NCI-H2227 (cell line): ENCODE data around the gene LIPC.
"Not testable (repeated sequence)": the region's sequence is repeated elsewhere in the genome, so short reads cannot be mapped to it uniquely, and the experiment has no call there.

Source experiments
- DNase-seq: peaks from one replicate; lab custom pipeline; 2025; ENCODE audit not compliant: unreplicated experiment; lab: John Stamatoyannopoulos, UW

The LIPC gene

DNA sequence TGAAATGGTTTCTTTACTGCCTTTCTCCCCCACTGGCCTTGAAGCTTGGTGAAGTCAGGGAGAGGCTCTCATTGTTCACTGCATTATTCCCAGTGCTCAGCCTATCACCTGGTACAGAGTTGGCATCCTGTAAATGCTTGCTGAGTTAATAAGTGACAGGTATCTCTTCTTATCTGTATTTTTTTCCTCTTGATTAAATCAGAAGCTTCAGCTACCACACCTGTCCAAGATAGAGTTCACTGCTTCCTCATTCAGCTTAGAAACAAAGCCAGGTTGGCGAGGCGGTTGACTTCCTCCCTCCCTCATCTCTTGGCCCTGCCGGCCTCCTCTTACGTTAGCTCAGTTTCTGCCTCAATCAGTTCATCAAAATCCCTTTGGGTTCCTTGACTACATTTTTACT is 142.8 kb downstream of the LIPC start:
- no peak for DNase-seq

- no peak for DNase-seq
These were observed 143.4 kb downstream of the LIPC start for GRCh38 chr15:58575045-58575786.

DNA sequence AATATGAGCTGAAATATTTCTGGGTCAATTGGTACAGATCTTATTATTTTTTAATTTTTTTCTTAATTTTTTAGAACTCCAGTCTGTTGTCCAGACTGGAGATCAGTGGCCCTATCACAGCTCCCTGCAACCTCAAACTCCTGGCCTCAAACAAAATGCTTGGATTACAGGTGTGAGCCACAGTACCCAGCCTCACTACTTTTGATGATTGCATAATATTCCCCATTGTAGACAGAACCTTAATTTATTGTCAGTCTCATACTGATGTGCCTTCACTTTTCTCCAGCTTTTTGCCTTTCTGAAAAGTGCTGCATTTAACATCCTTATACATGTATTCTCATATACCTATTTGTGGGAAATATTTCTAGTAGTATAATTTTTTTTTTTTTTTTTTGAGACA is 144.9 kb downstream of the LIPC start:
- no peak for DNase-seq

GRCh38 chr15:58582160-58582559 is 150.4 kb downstream of the LIPC start:
- DNase-seq, result no peak

DNA sequence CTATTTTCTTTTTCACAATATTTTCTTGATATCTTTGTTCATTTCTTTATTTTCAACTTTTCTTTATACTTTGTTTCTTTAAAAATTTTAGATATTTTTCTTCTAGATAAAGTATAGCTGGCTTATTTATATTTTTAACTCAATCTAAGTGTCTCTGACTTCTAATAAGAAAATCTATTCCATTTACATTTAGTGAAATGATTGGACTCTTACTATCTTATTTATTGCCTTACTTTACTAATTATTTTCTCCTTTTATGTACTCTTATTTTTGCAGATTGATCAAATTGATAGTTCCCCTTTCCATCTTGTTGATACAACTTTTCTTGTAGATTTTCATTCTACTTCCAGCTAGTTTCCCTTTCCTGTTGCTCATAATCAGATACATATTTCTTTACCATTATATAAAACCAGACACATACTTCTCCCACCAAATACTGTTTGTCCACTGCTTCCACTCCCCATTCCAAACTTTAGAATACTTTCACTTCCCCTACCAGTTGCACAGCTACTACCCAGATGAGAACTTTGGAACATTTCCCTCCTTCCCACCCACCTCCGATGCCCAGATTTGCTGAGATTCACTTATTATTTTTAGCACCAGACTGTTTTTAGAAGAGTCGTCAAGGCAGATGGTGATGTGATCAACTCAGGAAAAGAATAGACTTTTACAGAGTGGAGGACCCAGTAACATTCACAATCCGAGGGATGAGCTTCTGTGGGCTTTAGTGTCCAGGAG is 151.5 kb downstream of the LIPC start:
- DNase-seq, result no peak

DNA sequence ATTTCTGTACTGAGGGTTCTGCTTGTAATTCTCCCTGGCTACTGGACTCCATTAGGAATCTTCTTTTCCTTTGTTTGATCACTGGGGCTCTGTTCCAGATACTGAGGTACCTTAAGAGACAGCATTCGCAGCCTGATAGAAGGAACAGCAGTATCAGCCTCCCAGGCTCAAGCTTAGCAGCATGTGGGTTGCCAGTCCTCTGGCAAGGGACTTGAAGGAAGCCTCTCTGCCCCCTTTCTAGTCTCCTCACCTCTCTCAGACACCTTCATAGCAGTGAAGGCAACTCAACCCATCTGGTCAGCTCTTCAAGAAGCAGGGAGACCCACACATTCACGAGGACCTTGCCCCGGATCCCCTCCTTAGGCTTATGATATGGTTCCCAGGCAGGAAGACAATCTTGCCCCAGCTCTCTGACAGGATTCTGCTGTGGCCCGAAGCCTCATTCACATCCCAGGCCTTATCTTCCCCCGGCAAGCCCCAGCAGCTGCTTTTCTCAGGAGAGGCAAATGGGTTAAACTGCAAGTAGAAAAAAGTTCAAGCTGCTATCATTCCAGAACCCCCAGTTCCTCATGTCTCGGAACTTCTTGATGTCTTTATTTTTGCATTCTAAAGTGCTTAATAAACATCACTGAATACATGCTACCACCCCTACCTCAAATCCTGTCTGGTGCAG is 153.1 kb downstream of the LIPC start:
- no peak for DNase-seq

DNA sequence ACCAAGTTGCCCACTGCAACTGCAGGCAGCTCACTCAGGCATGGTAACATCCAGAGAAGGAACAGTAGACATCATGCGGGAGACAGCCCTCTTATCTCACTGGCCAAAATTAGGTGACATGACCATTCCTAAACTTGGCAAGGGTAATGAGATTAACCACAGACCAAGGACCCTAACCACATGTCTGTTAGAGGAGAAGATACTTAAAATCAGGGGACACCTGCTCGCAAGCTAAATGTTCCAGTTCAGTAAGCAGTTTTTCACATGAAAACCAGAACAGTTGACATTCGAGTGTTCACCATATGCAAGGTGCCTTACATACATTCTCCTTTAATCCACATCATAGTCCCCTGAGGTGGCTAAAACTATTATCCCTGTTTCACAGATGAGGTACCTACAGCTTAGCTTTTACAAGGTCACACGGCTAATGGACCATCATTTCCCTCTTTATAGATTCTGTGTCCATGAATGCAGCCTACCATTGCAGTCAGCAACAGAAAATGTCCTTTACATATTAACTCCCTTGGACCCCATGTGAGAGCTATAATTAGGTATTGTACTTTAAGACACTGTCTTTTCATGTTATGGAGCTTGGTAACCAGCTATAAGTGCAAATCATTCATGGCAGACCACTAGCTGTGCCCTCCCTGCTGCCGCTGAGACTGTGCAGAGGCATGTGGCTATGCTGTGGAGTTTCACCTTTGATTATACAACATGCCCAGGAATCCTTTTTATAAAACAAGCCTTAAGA is 154.1 kb downstream of the LIPC start:
- DNase-seq, result peak; percentile 61

- no peak for DNase-seq
These were observed 155.7 kb downstream of the LIPC start for GRCh38 chr15:58587486-58587885.

GRCh38 chr15:58588096-58588495 is 156.3 kb downstream of the LIPC start:
- no peak for DNase-seq

DNA sequence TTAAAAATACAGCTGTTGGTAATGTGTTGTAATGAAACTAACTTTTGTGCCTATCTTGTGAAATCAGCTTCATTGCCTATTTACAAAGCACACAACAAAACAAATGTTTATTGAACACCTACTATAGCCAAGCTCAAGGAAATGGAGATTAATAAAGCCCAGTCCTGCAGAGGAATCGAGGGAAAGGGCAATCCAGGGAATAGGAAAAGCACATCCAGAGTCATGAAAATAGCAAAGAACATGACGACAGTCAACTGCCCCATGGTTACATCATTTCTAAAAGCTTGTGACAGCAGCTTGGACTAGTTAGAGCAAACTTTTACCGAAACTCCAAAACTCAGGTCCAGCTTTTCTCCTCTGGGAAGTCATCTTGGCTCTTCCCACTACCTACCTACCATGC is 157.3 kb downstream of the LIPC start:
- DNase-seq, result no peak

- no peak for DNase-seq
These were observed 158.4 kb downstream of the LIPC start for GRCh38 chr15:58590236-58590635.

- DNase-seq, result no peak
These were observed 159.1 kb downstream of the LIPC start for GRCh38 chr15:58590926-58591325.

GRCh38 chr15:58593870-58594269 is 162.1 kb downstream of the LIPC start:
- no peak for DNase-seq

DNA sequence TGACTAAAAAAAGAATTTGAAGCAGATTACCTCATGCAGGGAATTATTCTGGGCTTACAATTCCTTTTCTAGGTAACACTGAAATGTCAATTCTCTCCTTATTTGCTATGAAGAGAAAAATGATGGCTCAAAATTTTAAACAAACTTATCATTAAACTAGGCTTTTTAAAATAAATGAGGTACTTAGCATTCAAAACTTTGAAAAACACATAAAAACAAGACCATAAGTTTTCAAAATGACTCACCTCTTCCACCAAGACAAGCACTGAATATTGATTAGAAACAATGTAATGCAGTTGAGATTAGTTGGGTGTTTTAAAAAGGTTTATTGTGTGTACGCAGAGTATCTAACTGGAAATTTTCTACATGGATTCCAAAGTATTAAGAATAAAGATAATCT is 163.1 kb downstream of the LIPC start:
- no peak for DNase-seq

DNA sequence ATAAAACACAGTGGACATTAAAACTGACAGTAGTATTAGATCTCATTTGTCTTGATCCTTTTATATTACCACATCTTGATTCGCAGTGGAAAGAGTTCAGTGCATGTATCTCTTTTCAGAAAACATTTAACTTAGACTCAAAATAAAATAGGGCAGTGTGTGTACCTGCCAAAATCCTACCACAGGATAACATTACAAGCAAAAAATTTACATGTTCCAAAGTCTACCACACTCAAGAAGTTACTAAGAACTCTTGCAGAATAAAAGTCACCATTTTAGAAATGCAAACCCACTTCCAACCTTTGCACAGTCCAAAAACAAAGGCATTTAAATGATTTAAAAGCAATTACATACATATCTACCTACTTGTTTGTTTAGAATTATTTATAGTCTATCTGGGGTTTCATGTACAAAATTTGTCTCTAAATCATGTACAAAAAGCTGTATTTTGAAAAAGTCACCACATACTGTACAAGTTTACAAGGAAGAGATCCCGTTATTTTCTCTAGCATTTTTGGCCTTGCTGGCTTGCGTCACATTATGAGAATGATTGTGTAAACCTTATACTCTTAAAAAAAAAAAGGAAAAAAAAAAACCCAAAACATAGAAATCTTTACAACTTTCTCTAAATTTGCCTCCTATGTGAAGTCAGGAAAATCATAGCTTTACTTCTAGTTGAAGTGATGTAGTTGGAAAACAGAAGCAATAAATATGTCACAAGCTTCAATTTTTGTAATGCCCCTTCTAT is 163.9 kb downstream of the LIPC start:
- no peak for DNase-seq

DNA sequence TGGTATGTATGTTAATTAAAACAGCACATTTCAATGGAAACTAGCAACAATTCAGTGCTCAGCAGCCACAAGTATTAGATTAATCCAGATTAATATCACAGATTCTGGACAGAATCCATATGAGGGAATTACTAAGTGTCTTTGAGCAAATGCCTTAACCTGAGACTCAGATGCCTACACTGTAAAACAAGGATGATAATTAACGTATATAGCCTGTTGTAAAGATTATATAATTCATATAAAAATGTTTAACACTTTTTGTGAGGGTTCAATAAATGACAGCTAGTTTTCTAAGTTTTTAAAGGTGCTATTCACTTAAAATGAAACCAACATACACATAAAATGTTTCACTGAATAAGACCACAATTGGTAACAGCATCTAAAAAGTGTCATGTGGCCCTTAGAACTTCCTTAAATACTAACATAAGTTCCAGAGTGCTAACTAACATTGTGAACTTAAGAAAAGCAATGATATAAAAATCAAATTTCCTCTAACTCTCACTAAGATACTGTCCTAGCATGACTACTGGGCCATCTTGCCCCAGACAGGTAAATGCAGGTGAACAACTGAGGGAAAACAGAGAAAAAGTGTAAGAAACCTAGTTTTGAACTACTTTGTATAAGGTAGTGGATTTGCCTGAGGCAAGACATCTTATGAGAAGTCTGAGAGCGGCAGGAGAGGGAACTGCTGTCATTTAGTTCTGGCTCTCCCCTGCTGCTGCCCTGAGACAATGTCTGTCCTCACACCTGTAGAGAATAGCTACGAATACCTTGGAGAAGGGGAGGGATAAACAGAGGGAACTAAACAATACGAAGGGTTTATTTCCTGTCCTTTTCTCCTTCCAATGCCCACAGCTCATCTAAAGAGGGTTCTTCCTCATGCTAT is 166.4 kb downstream of the LIPC start:
- DNase-seq, result no peak

GRCh38 chr15:58598829-58599210 is 167.0 kb downstream of the LIPC start:
- no peak for DNase-seq

GRCh38 chr15:58602823-58603222 is 171.0 kb downstream of the LIPC start:
- no peak for DNase-seq

DNA sequence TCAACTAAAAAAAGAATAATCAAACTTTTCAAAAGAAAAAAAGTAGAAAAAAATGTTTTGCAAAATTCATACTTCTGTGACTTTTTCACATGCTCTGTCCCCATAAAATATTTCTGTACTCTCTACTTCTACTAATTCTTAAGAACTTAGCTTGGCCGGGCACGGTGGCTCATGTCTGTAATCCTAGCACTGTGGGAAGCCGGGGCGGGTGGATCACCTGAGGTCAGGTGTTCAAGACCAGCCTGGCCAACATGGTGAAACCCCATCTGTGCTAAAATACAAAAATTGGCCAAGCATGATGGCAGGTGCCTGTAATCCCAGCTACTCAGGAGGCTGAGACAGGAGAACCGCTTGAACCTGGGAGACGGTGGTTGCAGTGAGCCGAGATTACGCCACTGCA is 172.1 kb downstream of the LIPC start:
- DNase-seq, result not testable (repeated sequence)

- no peak for DNase-seq
These were observed 172.7 kb downstream of the LIPC start for GRCh38 chr15:58604455-58604923.
